ENCODE data around the gene PITX1.
"Not testable (repeated sequence)": the region's sequence is repeated elsewhere in the genome, so short reads cannot be mapped to it uniquely, and the experiment has no call there.

Gene PITX1

DNA sequence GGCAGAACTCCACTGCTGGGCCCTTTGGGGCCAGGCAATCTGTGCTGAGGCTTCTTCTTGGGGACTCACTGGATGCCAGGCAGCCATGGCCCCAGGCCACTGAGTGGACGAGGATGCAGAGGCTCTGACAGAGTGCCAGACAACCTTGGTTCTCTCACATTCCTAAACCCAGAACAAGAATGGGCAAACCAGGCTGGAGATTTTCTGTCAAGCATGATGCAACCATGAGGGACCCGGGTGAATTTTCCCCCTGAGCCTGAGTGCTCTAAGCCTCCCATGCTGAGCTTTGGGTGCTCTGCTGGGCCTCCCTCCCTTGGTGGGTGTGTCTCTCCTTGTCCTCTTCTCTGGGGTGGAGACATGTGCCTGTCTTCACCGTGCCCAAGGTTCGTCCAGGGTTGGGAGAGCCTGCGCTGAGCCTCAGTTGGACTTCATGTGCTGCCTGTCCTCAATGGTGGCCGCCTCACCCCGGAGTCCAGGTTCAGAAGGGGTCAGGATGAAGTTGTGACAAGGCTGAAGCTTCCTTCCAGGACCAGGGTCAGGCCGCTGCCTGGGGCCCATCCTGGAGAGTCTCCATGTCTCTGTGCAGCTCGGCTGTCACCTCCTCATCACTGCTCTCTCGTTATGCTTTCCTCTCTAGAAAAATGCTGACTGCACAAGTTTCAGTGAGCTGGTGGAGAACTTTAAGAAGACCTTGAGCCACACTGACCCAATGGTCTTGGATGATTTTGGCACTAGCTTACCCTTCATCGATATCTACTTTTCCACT, 24.1 kb downstream of the PITX1 start:
- no peak for DNase-seq

DNA sequence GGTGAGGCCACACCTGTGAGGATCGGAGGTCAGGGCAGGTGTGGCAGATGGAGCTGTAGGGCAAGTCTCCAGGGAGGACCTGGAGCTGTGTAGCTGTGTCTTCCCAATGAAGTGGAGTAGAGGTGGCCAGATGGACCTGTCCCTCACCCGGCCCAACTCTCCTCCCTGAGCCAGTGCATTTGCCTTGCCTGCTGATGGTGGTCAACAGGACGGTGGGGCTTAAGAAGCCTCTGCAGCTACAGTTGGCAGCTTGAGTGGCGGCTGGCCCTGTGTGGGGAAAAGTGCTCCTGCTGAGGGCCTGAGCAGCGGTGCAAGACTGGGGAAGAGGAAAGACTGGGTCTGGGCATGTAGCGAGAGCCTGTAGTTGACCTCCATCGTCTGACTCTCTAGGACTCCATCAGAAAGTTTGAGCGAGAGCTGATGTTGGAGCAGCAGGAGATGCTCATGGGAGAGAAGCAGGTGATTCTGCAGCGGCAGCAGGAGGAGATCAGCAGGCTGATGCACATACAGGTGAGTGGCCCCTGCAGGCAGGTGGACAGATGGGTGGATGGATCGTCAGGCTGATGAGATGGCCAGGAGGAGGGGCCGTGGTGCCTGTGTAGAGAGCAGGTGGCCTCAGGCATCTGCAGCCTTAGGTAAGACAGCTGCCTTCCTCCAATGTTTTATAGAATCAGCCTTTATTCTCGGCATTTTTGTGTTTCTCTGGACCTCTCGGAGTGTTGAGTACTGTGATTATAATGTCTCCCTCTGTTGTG, 24.9 kb downstream of the PITX1 start:
- no peak for DNase-seq

DNA sequence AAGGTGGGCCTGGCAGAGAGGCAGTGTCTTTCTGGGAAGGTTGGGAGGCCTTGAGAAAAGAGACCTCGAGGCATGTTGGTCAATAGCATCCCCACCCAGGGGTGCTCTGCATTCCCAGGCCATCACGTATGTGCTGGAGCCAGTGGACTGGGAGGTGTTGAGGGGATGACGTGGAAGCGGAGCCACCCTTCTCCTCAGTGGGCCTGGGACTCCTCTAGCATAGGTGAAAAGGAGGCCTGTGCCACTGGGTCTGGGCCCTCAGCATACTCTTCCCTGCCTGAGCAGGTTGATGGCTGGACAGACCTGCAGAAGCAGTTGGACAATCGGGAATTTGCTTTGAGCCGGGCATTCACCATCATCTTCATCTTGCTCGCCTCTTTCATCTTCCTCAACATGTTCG, 25.5 kb downstream of the PITX1 start:
- no peak for DNase-seq

DNA sequence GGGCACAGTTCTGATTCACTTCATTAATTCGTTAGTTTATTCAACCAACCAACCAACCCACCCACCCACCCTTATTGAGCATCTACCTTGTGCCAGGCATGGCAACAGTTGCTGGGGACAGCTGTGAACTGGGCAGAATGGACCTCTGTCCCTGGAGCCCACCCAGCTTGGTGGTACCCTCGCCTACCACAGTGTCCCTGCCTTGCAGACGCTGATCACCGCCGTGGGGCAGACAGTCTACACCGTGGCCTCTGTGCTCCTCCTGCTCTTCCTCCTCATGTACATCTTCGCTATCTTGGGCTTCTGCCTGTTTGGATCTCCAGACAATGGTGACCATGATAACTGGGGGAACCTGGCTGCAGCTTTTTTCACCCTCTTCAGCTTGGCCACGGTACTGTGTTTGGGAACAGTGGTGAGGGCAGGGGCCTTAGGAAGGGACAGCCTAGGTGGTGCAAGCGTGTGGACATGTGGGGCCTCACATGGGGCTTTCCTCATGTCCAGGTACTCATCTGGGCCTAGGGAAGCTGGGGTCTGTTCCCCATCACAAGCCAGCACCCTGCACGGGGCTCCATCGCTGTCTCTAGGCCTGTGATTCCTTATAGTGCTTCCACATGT, 26.2 kb downstream of the PITX1 start:
- DNase-seq = no peak

DNA sequence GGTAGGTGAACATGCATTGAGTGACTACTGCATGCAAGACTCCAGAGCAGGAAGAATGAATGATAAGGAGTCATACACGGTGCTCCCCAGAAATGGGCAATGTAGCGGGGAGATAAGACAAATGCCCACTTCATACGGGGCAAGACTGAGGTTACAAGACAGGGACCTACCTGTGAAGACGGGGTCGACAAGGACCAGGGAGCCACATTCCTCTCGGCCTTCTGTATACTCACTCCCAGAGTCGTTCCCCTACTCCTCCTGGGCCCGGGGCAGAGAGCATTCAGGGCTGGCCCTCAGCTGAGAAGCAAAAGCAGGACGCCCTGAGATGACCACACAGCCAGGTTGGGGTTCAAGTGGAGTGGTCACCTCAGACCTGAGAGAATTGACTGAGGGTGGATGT, 26.7 kb downstream of the PITX1 start:
- no peak for DNase-seq

DNA sequence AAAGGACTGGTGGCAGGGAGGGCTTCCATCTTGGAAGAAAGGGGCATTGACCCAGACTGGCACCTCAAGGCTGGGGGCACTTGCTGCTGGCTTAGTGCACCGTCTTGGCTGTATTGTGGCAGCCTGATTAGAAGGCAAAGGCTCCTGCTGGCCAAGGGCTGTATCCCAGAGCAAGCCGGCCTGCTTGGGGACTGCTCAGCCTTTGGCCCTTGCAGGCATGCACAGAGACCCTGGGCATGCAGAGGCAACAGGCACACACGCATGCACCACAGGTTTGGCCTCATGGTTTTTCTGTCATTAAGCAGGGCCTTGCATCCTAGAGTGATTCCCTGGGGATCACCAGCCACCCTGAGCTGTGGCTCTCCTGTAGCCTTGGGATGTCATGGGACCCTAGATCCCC, 29.0 kb downstream of the PITX1 start:
- no peak for DNase-seq

DNA sequence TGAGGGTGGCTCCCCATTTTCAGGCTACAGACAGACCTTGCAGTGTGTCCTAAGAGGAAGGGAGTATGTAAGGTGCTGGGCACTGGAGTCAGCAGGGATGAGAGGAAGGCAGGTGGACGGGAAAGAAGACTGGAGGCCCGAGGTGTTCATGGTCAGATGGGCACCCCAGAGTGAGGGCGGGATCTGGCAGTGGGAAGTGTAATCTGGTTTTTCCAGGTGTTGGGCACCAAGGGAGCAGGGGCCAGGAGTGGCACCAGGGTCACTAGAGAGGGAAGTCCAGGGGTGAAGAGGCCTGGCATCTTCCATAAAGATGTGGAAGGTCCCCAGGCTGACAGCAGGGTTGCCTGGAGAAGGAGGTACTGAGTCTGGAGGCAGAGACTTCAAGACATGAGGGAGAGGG, 29.7 kb downstream of the PITX1 start:
- no peak for DNase-seq

DNA sequence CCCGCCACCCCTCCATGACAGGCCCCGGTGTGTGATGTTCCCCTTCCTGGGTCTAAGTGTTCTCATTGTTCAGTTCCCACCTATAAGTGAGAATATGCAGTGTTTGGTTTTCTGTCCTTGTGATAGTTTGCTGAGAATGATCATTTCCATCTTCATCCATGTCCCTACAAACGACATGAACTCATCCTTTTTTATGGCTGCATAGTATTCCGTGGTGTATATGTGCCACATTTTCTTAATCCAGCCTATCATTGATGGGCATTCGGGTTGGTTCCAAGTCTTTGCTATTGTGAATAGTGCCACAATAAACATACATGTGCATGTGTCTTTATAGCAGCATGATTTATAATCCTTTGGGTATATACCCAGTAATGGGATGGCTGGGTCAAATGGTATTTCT, 36.0 kb downstream of the PITX1 start:
- not testable (repeated sequence) for DNase-seq

DNA sequence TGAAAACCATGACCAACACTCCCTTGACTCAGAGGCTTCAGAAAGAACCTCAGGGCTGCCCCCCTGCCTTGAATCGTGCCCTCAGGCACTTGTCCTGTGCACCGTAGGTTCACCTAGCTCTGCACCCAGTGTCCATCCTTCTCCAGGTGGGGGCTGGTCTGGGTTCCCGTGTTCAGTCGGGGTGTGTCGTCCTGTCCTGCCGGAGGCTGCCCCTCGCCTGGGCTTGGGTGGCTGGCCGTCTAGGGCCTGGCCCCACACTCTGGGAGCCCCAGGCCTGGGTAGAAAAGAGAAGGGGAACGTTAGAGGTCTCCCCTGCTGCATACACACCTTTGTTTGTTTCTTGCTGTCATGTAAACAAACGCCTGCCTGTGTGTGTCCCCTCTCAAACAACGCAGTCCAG, 37.0 kb downstream of the PITX1 start:
- DNase-seq = no peak

DNA sequence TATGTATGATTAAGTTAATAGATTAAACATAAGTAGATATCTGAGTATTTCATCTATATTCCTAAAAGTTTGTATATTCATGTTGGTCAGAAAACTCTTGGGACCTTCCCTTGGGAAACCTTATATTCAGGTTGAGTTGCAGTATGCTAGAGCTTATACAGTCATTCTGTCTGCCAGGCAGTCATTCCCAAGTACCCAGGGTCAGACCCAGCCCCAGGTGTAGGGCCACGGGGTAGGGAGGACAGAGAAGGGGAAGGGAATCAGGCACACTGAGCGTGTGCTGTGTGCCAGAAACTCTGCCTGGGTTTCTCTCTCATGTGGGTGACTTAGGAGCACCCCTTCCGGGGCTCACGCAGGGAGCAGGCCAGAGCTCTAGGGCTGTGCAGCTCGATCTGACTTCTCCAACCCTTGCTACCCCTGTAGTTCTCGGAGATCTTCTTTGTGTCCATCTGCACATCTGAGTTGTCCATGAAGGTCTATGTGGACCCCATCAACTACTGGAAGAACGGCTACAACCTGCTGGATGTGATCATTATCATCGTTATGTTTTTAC, 38.1 kb downstream of the PITX1 start:
- DNase-seq = no peak

DNA sequence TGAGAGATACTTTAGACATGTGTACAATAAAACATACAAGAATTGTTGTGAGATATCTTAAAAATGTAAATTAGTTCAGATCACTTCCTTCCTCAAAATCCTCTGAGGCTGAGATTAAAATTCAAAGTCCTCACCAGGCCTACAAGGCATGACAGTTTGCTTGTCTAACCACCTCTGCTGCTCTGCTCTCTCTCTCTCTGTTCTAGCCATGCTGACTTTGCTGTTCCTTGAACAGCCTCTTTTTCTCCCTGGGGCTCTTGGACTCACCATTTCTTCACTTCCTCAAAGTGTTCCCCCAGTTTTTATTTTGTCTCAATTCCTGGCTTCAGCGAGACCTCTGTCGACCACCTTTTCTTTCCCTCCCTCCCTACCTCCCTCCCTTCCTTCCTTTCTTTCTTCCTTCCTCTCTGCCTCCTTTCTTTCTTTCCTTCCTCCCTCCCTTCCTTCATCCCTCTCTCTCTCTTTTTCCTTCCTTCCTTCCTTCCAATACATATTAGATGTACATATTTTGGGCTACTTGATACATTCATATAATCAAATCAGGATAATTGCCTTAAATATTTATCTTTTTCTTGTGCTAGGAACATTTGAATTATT, 39.4 kb downstream of the PITX1 start:
- DNase-seq = no peak

DNA sequence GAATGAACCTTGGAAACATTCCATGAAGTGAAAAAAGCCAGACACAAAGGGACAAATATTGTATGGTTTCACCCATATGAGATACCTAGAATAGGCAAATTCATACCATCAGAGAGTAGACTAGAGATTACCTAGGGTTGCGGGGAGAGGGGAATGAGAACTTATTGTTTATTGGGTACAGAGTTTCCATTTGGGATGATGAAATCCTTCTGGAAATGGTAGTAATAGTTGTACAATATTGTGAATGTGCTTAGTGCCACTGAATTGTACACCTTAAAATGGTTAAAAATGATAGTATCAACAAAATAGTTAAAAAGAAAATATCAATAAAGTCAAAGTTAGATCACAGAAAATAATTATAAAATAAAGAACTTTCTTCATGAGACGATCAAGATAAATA, 40.9 kb downstream of the PITX1 start:
- DNase-seq = no peak

DNA sequence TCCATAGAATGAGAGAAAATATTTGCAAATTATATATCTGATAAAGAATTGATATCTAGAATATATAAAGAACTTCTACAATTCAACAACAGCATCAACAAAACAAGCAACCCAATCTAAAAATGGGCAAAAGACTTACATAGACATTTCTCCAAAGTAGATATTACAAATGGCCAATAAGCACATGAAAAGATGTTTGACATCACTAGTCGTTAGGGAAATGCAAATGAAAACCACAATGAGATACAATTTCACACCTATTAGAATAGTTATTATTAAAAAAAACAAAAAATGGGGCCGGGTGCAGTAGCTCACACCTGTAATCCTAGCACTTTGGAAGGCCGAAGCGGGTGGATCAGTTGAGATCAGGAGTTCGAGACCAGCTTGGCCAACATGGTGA, 41.9 kb downstream of the PITX1 start:
- DNase-seq = no peak

DNA sequence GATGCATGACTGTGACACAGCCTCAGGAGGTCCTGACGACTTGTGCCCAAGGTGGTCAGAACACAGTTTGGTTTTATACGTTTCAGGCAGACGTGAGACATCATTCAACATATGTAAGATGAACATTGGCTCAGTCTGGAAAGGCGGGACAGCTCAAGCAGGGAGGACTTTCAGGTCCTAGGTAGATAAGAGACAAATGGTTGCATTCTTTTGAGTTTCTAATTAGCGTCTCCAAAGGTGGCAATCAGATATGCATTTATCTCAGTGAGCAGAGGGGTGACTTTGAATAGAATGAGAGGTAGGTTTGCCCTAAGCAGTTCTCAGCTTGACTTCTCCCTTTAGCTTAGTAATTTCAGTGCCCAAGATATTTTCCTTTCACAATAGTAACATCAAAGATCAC, 43.8 kb downstream of the PITX1 start:
- DNase-seq = not testable (repeated sequence)

DNA sequence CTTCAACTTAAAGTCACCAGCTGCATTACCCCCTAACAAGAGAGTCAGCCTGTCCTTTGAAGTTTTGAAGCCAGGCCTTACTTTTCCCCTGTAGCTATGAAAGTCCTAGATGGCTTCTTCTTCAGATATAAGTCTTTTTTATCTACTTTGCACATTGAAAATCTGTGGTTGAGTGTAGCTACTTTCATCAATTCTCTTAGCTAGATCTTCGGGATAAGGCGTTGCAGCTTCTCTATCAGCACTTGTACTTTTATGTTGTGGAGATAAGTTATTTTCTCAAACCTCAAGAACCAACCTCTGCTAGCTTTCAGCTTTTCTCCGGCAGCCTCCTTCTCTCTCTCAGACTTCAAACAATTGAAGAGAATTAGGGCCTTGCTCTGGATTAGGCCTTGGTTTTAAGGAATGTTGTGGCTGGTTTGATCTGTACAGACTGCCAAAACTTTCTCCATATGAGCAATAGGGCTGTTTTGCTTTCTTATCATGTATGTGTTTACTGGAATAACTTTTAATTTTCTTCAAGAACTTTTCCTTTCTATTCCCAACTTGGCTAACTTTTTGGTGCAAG, 44.7 kb downstream of the PITX1 start:
- DNase-seq = no peak

DNA sequence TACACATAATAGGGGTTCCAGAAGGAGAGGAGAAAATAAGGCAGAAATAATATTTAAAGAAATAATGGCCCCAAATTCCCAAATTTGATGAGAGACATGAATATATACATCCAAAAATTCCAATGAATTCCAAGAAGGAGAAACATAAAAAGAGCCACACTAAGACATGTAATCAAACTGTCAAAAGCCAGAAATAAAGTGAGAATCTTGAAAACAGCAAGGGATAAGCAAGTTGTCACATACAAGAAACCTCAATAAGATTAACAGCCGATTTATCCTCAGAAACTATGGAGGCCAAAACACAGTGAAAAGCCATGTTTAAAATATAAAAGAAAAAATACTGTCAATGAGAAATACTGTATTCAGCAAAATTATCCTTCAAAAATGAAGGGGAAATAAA, 51.8 kb downstream of the PITX1 start:
- no peak for DNase-seq

DNA sequence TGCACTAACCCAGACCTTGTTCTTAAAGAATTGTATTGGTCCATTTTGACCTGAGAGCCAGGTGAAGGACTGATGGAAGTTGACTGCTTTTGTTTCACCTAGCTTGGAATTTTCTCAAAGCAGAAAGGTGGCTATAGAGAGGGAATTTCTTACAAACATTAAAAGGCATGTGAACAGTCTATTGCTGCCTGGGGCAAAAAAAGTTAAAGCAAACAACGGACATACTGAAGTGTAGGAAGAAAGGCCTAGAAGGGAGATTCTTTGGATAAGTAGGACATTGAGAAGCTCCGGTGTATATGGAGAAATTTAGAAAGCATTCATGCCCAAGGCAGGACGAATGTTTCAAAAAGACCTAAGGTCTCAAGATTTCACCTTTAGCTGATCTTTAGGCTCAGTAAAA, 54.6 kb downstream of the PITX1 start:
- DNase-seq = no peak

All from right kidney (tissue), 1 donor.